Ovary (tissue), 3 donors: ENCODE results near the gene SLC16A12.

Source experiments
- CTCF ChIP-seq, 3 donors: fragments of 450-650 bp in 2 of 3; fragments of 200-600 bp in 1 of 3; IDR thresholded peaks; one replicate each; pipeline versions ENCODE4 v1.5.1 to v1.8.0; 2016 to 2022; ENCODE audit warnings: antibody characterized with exemption in 3 of 3, mild to moderate bottlenecking in 1 of 3
- EP300 ChIP-seq: sonication (generic); formaldehyde crosslinking; IDR thresholded peaks from one replicate; pipeline ENCODE4 v1.6.1; 2017; ENCODE audit warnings: antibody characterized with exemption
- POLR2A ChIP-seq: fragments of 450-650 bp; IDR thresholded peaks from one replicate; pipeline ENCODE4 v1.6.1; 2017; ENCODE audit warnings: antibody characterized with exemption, mild to moderate bottlenecking, moderate library complexity
- donor health status: DM: no; HTN: no; CAD: no.

GRCh38 chr10:89576022-89576421, 40.6 kb upstream of the SLC16A12 start:
- no peak for TF ChIP-seq CTCF (IDR thresholded peaks at IDR 0.05)
- TF ChIP-seq EP300 = no peak
- no peak for TF ChIP-seq POLR2A
